H1 (cell line): ENCODE measurements around the gene MICALL2. TPM values are rescaled to one million over a fixed set of nuclear protein-coding genes. Genes with fewer than 3 reads are reported as not detected.

ENCODE experiments used
- CTCF ChIA-PET: fragments of 300-600 bp; sonication (Branson Sonifier 250); formaldehyde crosslinking; loops from one replicate; lab custom pipeline; 2021; ENCODE audit not compliant: partially characterized antibody; lab: Charles Lee
- POLR2A ChIA-PET: fragments of 300-600 bp; sonication (Branson Sonifier 250); formaldehyde crosslinking; loops from one replicate; lab custom pipeline; 2021; ENCODE audit warnings: inconsistent platforms; ENCODE audit not compliant: partially characterized antibody; lab: Charles Lee
- DNase-seq, 2 experiments: peaks; one replicate each; pipeline versions ENCODE4 v3.0.0 to v3.0.0-alpha.2; 2010 to 2022; ENCODE audit warnings: low spot score in 2 of 2, low read depth in 1 of 2, mixed read lengths in 1 of 2
- FAIRE-seq: peaks from 2 replicates; lab custom pipeline; 2011; peaks lifted over from hg19 to GRCh38; lab: Jason Lieb, UNC
- H2AFZ ChIP-seq: 2 replicates; pipeline ENCODE4 v1.8.1; 2012; ENCODE audit warnings: low read length, inconsistent platforms
- H2AK5ac ChIP-seq: 2 replicates; pipeline ENCODE4 v1.6.1; 2013; ENCODE audit warnings: low read depth, low read length
- H2BK120ac ChIP-seq: replicated peaks from 2 replicates; pipeline ENCODE3; 2013; ENCODE audit warnings: low read depth, low read length, inconsistent platforms
- H2BK12ac ChIP-seq: 2 replicates; pipeline ENCODE4 v1.6.1; 2013; ENCODE audit warnings: low read depth, low read length
- H2BK15ac ChIP-seq: 2 replicates; pipeline ENCODE4 v1.6.1; 2013; ENCODE audit warnings: low read length
- H2BK20ac ChIP-seq: 2 replicates; pipeline ENCODE4 v1.6.1; 2013; ENCODE audit warnings: low read length
- H2BK5ac ChIP-seq: 2 replicates; pipeline ENCODE4 v1.6.1; 2013; ENCODE audit warnings: low read depth, low read length
- H3K14ac ChIP-seq: 2 replicates; pipeline ENCODE4 v1.6.1; 2013; ENCODE audit warnings: inconsistent platforms; ENCODE audit not compliant: insufficient read length
- H3K18ac ChIP-seq: 2 replicates; pipeline ENCODE4 v1.6.1; 2013; ENCODE audit warnings: low read length; ENCODE audit errors: extremely low read depth
- H3K23ac ChIP-seq: 2 replicates; pipeline ENCODE4 v1.6.1; 2013; ENCODE audit warnings: inconsistent platforms; ENCODE audit not compliant: insufficient read length
- H3K23me2 ChIP-seq: 2 replicates; pipeline ENCODE4 v1.6.1; 2013; ENCODE audit warnings: low read depth, low read length
- H3K27ac ChIP-seq: 2 replicates; pipeline ENCODE4 v1.6.1; 2011; ENCODE audit warnings: low read depth, low read length, inconsistent platforms
- H3K27me3 ChIP-seq, 4 experiments: replicated peaks in 1 of 4; 1 replicate in 1 of 4; 2 replicates in 3 of 4; pipeline versions ENCODE4 v1.6.1 to v1.8.1; 2011 to 2013; ENCODE audit warnings: low read length in 3 of 4, mild to moderate bottlenecking in 3 of 4, inconsistent platforms in 2 of 4, mixed read lengths in 2 of 4, moderate library complexity in 1 of 4; ENCODE audit not compliant: control insufficient read depth in 3 of 4, insufficient read depth in 3 of 4; ENCODE audit errors: extremely low read depth in 1 of 4
- H3K36me3 ChIP-seq, 4 experiments: 2 replicates each; pipeline versions ENCODE4 v1.6.1 to v1.8.1; 2011 to 2013; ENCODE audit warnings: mild to moderate bottlenecking in 4 of 4, low read length in 3 of 4, moderate library complexity in 2 of 4, control low read depth in 1 of 4, inconsistent platforms in 1 of 4; ENCODE audit not compliant: insufficient read depth in 4 of 4, control insufficient read depth in 2 of 4
- H3K4ac ChIP-seq: replicated peaks from 2 replicates; pipeline ENCODE3; 2013; ENCODE audit warnings: low read length, low read depth, mixed read lengths, inconsistent platforms; ENCODE audit not compliant: insufficient read length
- H3K4me1 ChIP-seq, 4 experiments: replicated peaks in 1 of 4; 1 replicate in 1 of 4; 2 replicates in 3 of 4; pipeline versions ENCODE4 v1.6.1 to v1.8.1; 2011 to 2013; ENCODE audit warnings: low read length in 3 of 4, inconsistent platforms in 2 of 4, mixed read lengths in 1 of 4; ENCODE audit not compliant: insufficient read depth in 4 of 4, control insufficient read depth in 3 of 4
- H3K4me2 ChIP-seq, 2 experiments: 2 replicates each; pipeline versions ENCODE4 v1.6.1 to v1.8.1; 2011 to 2013; ENCODE audit warnings: low read depth in 2 of 2, low read length in 2 of 2, control low read depth in 1 of 2, inconsistent platforms in 1 of 2, mild to moderate bottlenecking in 1 of 2; ENCODE audit not compliant: insufficient read depth in 1 of 2
- H3K4me3 ChIP-seq, 4 experiments: fragments of 200-600, 300-600 bp in 1 of 4; sonication (generic), shearing (Covaris generic), sonication (Bioruptor Twin) in 1 of 4; 2 replicates each; pipeline versions ENCODE4 v1.5.1 to v1.8.1; 2011 to 2016; ENCODE audit warnings: low read length in 4 of 4, low read depth in 3 of 4, control low read depth in 2 of 4, inconsistent platforms in 2 of 4, mild to moderate bottlenecking in 2 of 4, mixed read lengths in 1 of 4, moderate library complexity in 1 of 4; ENCODE audit not compliant: insufficient read depth in 2 of 4; ENCODE audit errors: extremely low read depth in 1 of 4
- H3K56ac ChIP-seq: replicated peaks from 2 replicates; pipeline ENCODE3; 2013; ENCODE audit warnings: low read depth, mild to moderate bottlenecking, mixed read lengths, low read length, inconsistent platforms; ENCODE audit not compliant: insufficient read length
- H3K79me1 ChIP-seq: 2 replicates; pipeline ENCODE4 v1.6.1; 2013; ENCODE audit warnings: low read depth, low read length, control low read depth
- H3K79me2 ChIP-seq, 2 experiments: 2 replicates each; pipeline versions ENCODE4 v1.6.1 to v1.8.1; 2012 to 2013; ENCODE audit warnings: low read length in 2 of 2, mild to moderate bottlenecking in 2 of 2, inconsistent platforms in 1 of 2; ENCODE audit not compliant: insufficient read depth in 2 of 2, control insufficient read depth in 1 of 2
- H3K9ac ChIP-seq, 4 experiments: replicated peaks in 1 of 4; 1 replicate in 1 of 4; 2 replicates in 3 of 4; pipeline versions ENCODE4 v1.6.1 to v1.8.1; 2011 to 2013; ENCODE audit warnings: low read depth in 3 of 4, low read length in 3 of 4, control low read depth in 2 of 4, mild to moderate bottlenecking in 2 of 4, moderate library complexity in 2 of 4, inconsistent platforms in 1 of 4; ENCODE audit errors: extremely low read depth in 1 of 4
- H3K9me3 ChIP-seq, 2 experiments: 2 replicates each; pipeline versions ENCODE4 v1.6.1 to v1.8.1; 2012 to 2013; ENCODE audit warnings: mild to moderate bottlenecking in 2 of 2, moderate library complexity in 2 of 2, control low read depth in 1 of 2, inconsistent platforms in 1 of 2, low read depth in 1 of 2, low read length in 1 of 2, mixed read lengths in 1 of 2; ENCODE audit not compliant: insufficient read depth in 2 of 2
- H4K20me1 ChIP-seq, 2 experiments: replicated peaks in 1 of 2; 2 replicates each; pipeline versions ENCODE3 to v1.8.1; 2011 to 2013; ENCODE audit warnings: inconsistent platforms in 2 of 2, low read length in 2 of 2, mild to moderate bottlenecking in 1 of 2; ENCODE audit not compliant: insufficient read depth in 2 of 2, control insufficient read depth in 1 of 2
- H4K5ac ChIP-seq: 2 replicates; pipeline ENCODE4 v1.6.1; 2013; ENCODE audit warnings: low read length, low read depth, mixed read lengths, inconsistent platforms; ENCODE audit not compliant: insufficient read length
- H4K8ac ChIP-seq: 2 replicates; pipeline ENCODE4 v1.8.0; 2013; ENCODE audit warnings: mild to moderate bottlenecking, moderate library complexity, low read length, inconsistent platforms; ENCODE audit not compliant: insufficient read depth; ENCODE audit errors: extremely low read depth
- H4K91ac ChIP-seq: replicated peaks from 2 replicates; pipeline ENCODE3; 2013; ENCODE audit warnings: low read length, mixed read lengths, inconsistent platforms; ENCODE audit not compliant: insufficient read length
- CTCF ChIP-seq, 3 experiments: IDR thresholded peaks; 1 replicate in 2 of 3; 2 replicates in 1 of 3; pipeline versions ENCODE4 v1.5.1 to v1.6.1; 2011; ENCODE audit warnings: low read length in 3 of 3, mild to moderate bottlenecking in 3 of 3, inconsistent platforms in 2 of 3, low read depth in 1 of 3, moderate library complexity in 1 of 3; ENCODE audit not compliant: insufficient read depth in 1 of 3; ENCODE audit errors: control extremely low read depth in 1 of 3
- E2F6 ChIP-seq: IDR thresholded peaks from 2 replicates; pipeline ENCODE4 v1.6.1; 2012; ENCODE audit warnings: inconsistent platforms
- MAX ChIP-seq: IDR thresholded peaks from 2 replicates; pipeline ENCODE4 v1.6.1; 2012; ENCODE audit warnings: inconsistent platforms
- SIN3A ChIP-seq, 2 experiments: IDR thresholded peaks in 1 of 2; conservative IDR thresholded peaks in 1 of 2; 2 replicates each; pipeline ENCODE4 v1.6.1; 2011 to 2012; ENCODE audit warnings: low read length in 2 of 2, improper control_type of control experiment in 1 of 2, low read depth in 1 of 2, mild to moderate bottlenecking in 1 of 2
- SP4 ChIP-seq: IDR thresholded peaks from 2 replicates; pipeline ENCODE4 v1.6.1; 2012; ENCODE audit warnings: low read length, inconsistent platforms
- SUZ12 ChIP-seq: fragments of 200-600 bp; sonication (generic); IDR thresholded peaks from 2 replicates; pipeline ENCODE4 v1.6.1; 2012; ENCODE audit warnings: mild to moderate bottlenecking, inconsistent platforms, low read length, moderate library complexity, mixed read lengths
- WGBS, 2 experiments: shearing (Covaris generic) in 1 of 2; methylation state at CpG; one replicate each; pipeline versions ENCODE4 v1.1.6 to v1.1.7; 2013 to 2015; ENCODE audit warnings: low lambda C conversion rate in 2 of 2, mixed read lengths in 2 of 2, inconsistent platforms in 1 of 2, low coverage in 1 of 2, missing lambda C conversion rate in 1 of 2; ENCODE audit not compliant: insufficient replicate concordance in 2 of 2, insufficient coverage in 1 of 2, insufficient read length in 1 of 2; ENCODE audit errors: extremely low coverage in 1 of 2, missing lambda C conversion rate in 1 of 2; 5-methylcytosine and 5-hydroxymethylcytosine counted together
- polyA plus RNA-seq, 7 experiments: library from polyadenylated mRNA; depleted of rRNA in 3 of 7; stranded (reverse) in 5 of 7; unstranded in 2 of 7; fragments of >200 nt in 5 of 7; fragments of 200-250 nt in 2 of 7; gene quantifications; 1 replicate in 5 of 7; 2 replicates in 1 of 7; 4 replicates in 1 of 7; pipeline versions ENCODE4 v1.2.1 to v1.2.3, GENCODE V29; 2011 to 2013; ENCODE audit warnings: missing spikeins in 2 of 7, mixed read lengths in 2 of 7
- total RNA-seq: library from RNA; stranded (reverse); fragmentation: NEBNext Ultra II Directional; extraction: Animal tissue kit (Norgen Biotek cat#: 25700); gene quantifications from 2 replicates; pipeline ENCODE4 v1.2.1, GENCODE V29; 2021

The MICALL2 gene
- total and polyA plus RNA-seq, 2 of the 8 experiments (the other 6 are each of a cell fraction or from before 2014, with no cell fraction given): 5.3 to 8.5 TPM

- Histone ChIP-seq H3K9me3 (no peaks in the 10 kb centered on the region), H3K4ac (no peak overlapping the region), H4K8ac (no peak overlapping the region; the same call in 1 of the 2 replicates), H3K4me2 (no peak overlapping the region), H3K23ac (no peak overlapping the region), H3K36me3 (peaks cover 11 to 59% (median 42%) of the 10 kb centered on the region in 4 experiments; a peak in 7 of 8 replicates), H2BK15ac (no peak overlapping the region), H4K91ac (no peak overlapping the region), H3K4me1 (peaks cover 0 to 7% (median 3%) of the 10 kb centered on the region in 4 experiments; a peak in 4 of 7 replicates), H3K9ac (no peak overlapping the region), H2AFZ (no peak overlapping the region), H3K79me2 (peaks cover 10 to 29% of the 10 kb centered on the region in 2 experiments; a peak in 3 of 4 replicates), H4K5ac (no peak overlapping the region), H2AK5ac (no peak overlapping the region), H3K18ac (no peak overlapping the region), H3K14ac (no peak overlapping the region), H3K23me2 (peaks cover 3% of the 10 kb centered on the region; the same call in 1 of the 2 replicates), H3K56ac (no peak overlapping the region), H2BK120ac (no peak overlapping the region), H3K79me1 (peaks cover 14% of the 10 kb centered on the region; the same call in 1 of the 2 replicates), H4K20me1 (peaks cover 15 to 26% of the 10 kb centered on the region in 2 experiments), H3K4me3 (no peak overlapping the region), H3K27ac (no peak overlapping the region), H2BK12ac (no peak overlapping the region), H2BK20ac (no peak overlapping the region), H2BK5ac (no peak overlapping the region), H3K27me3 (no peaks in the 10 kb centered on the region)
- 98% methylated on average over 25 of the region's 33 CpGs; no CpG with 5 or more reads in 1 of the 2 experiments for WGBS, 2 experiments
- POLR2A ChIA-PET: interaction anchor here (0.7 to 2.3 kb wide), 5 partner anchors 9 to 59 kb away, joined by 3 to 11 read pairs (median 3); no protein-coding TSS in a partner anchor
- CTCF ChIA-PET: interaction anchor here (1.3 to 2.3 kb wide), 2 partner anchors 25 to 59 kb away, joined by 4 to 8 read pairs; no protein-coding TSS in a partner anchor
- TF ChIP-seq SP4 (no peak), MAX (no peak), SUZ12 (no peak), SIN3A (conservative IDR thresholded peaks at IDR 0.05 in 1 of 2, IDR thresholded peaks at IDR 0.05 in 1 of 2; ENCODE audit: low read depth in 1 of 2, low read length in 2 of 2) (no peak), E2F6 (no peak), CTCF (IDR thresholded peaks at IDR 0.05; ENCODE audit: control extremely low read depth in 1 of 3, insufficient read depth in 1 of 3, low read depth in 1 of 3, low read length in 3 of 3) (no peak)
- DNase-seq (no peak), FAIRE-seq (no peak)
Observed at GRCh38 chr7:1499367-1500029, 40.2 kb upstream of the MICALL2 start.
